Right kidney (tissue), 1 donor: ENCODE results near the gene FFAR1.
"Not testable (repeated sequence)": the region's sequence is repeated elsewhere in the genome, so short reads cannot be mapped to it uniquely, and the experiment has no call there.

Source experiments
- DNase-seq: peaks from one replicate; pipeline ENCODE4 v3.0.0-alpha.2; 2016

Gene FFAR1

GRCh38 chr19:35341565-35342225 is 6.0 kb upstream of the FFAR1 start:
- DNase-seq, result no peak

- no peak for DNase-seq
These were observed 5.3 kb upstream of the FFAR1 start for GRCh38 chr19:35342430-35342829.

GRCh38 chr19:35344511-35345031 is 3.1 kb upstream of the FFAR1 start:
- DNase-seq, result no peak

- no peak for DNase-seq
These were observed 2.0 kb upstream of the FFAR1 start for GRCh38 chr19:35345671-35346111.

- DNase-seq, result no peak
These were observed 1.3 kb upstream of the FFAR1 start for GRCh38 chr19:35346193-35347052.

GRCh38 chr19:35347930-35348298 is 212 bp downstream of the FFAR1 start:
- DNase-seq, result no peak

- no peak for DNase-seq
These were observed 1.4 kb downstream of the FFAR1 start for GRCh38 chr19:35348911-35349611.

- peak; percentile 37 for DNase-seq
These were observed 2.2 kb downstream of the FFAR1 start for GRCh38 chr19:35349614-35350521.

GRCh38 chr19:35350591-35350990 is 2.9 kb downstream of the FFAR1 start:
- DNase-seq, result peak; percentile 36

- no peak for DNase-seq
These were observed 3.9 kb downstream of the FFAR1 start for GRCh38 chr19:35351411-35352176.

- DNase-seq, result no peak
These were observed 4.4 kb downstream of the FFAR1 start for GRCh38 chr19:35352177-35352447.

GRCh38 chr19:35352448-35353304 is 5.0 kb downstream of the FFAR1 start:
- DNase-seq, result peak; percentile 69

GRCh38 chr19:35353635-35354034 is 5.9 kb downstream of the FFAR1 start:
- DNase-seq, result no peak

- DNase-seq, result no peak
These were observed 7.2 kb downstream of the FFAR1 start for GRCh38 chr19:35354898-35355297.

- no peak for DNase-seq
These were observed 8.2 kb downstream of the FFAR1 start for GRCh38 chr19:35355791-35356460.

- DNase-seq, result no peak
These were observed 10.3 kb downstream of the FFAR1 start, which contains the start of gene FFAR3 for GRCh38 chr19:35357867-35358573. TSS of gene FFAR3 (plus strand) at chr19:35358460. CDS start at chr19:35358891, 431 bp downstream.

- not testable (repeated sequence) for DNase-seq
These were observed 11.1 kb downstream of the FFAR1 start for GRCh38 chr19:35358834-35359233.

- DNase-seq, result not testable (repeated sequence)
These were observed 11.7 kb downstream of the FFAR1 start for GRCh38 chr19:35359395-35359794.

GRCh38 chr19:35360081-35360480 is 12.4 kb downstream of the FFAR1 start:
- not testable (repeated sequence) for DNase-seq
